ENCODE results near the gene NUF2.
"Not testable (repeated sequence)": the region's sequence is repeated elsewhere in the genome, so short reads cannot be mapped to it uniquely, and the experiment has no call there.

Gene NUF2

GRCh38 chr1:163335216-163335615 lies 13.5 kb downstream of the NUF2 start:
- no peak for DNase-seq (ENCODE audit: low read depth)

GRCh38 chr1:163337631-163338030 lies 15.9 kb downstream of the NUF2 start:
- no peak for DNase-seq (ENCODE audit: low read depth)

- no peak for DNase-seq (ENCODE audit: low read depth)
Measured at GRCh38 chr1:163346326-163346870, 24.6 kb downstream of the NUF2 start.

GRCh38 chr1:163347106-163347505 lies 25.4 kb downstream of the NUF2 start:
- DNase-seq (ENCODE audit: low read depth): no peak

GRCh38 chr1:163351912-163352311 lies 30.2 kb downstream of the NUF2 start:
- DNase-seq (ENCODE audit: low read depth): no peak

- DNase-seq (ENCODE audit: low read depth): no peak
Measured at GRCh38 chr1:163357378-163357777, 35.6 kb downstream of the NUF2 start.

GRCh38 chr1:163358172-163358571 lies 36.4 kb downstream of the NUF2 start:
- DNase-seq (ENCODE audit: low read depth): not testable (repeated sequence)

GRCh38 chr1:163361123-163361934 lies 39.6 kb downstream of the NUF2 start:
- DNase-seq (ENCODE audit: low read depth): no peak

GRCh38 chr1:163365186-163365585 lies 43.4 kb downstream of the NUF2 start:
- DNase-seq (ENCODE audit: low read depth): no peak

GRCh38 chr1:163366555-163366954 lies 44.8 kb downstream of the NUF2 start:
- no peak for DNase-seq (ENCODE audit: low read depth)

- DNase-seq (ENCODE audit: low read depth): no peak
Measured at GRCh38 chr1:163367721-163368120, 46.0 kb downstream of the NUF2 start.

GRCh38 chr1:163372576-163372975 lies 50.8 kb downstream of the NUF2 start:
- DNase-seq (ENCODE audit: low read depth): no peak

GRCh38 chr1:163378554-163378953 lies 56.8 kb downstream of the NUF2 start:
- no peak for DNase-seq (ENCODE audit: low read depth)

- DNase-seq (ENCODE audit: low read depth): no peak
Measured at GRCh38 chr1:163379801-163380200, 58.0 kb downstream of the NUF2 start.

- no peak for DNase-seq (ENCODE audit: low read depth)
Measured at GRCh38 chr1:163381487-163382184, 59.9 kb downstream of the NUF2 start.

- no peak for DNase-seq (ENCODE audit: low read depth)
Measured at GRCh38 chr1:163382395-163382794, 60.6 kb downstream of the NUF2 start.

- DNase-seq (ENCODE audit: low read depth): no peak
Measured at GRCh38 chr1:163387146-163387545, 65.4 kb downstream of the NUF2 start.

GRCh38 chr1:163388970-163389369 lies 67.2 kb downstream of the NUF2 start:
- no peak for DNase-seq (ENCODE audit: low read depth)

GRCh38 chr1:163395790-163396189 lies 74.0 kb downstream of the NUF2 start:
- DNase-seq (ENCODE audit: low read depth): no peak

GRCh38 chr1:163397451-163398200 lies 75.9 kb downstream of the NUF2 start:
- DNase-seq (ENCODE audit: low read depth): no peak

- DNase-seq (ENCODE audit: low read depth): no peak
Measured at GRCh38 chr1:163399001-163399400, 77.2 kb downstream of the NUF2 start.

- DNase-seq (ENCODE audit: low read depth): no peak
Measured at GRCh38 chr1:163399976-163400601, 78.3 kb downstream of the NUF2 start.
